B cell (primary cell): ENCODE data around the gene CRTC2. TPM values are rescaled to one million over a fixed set of nuclear protein-coding genes. Genes with fewer than 3 reads are reported as not detected.

Experiments used
- ATAC-seq: fragments of 200-7000 bp; cut with Tn5 transposase; one replicate; pipeline ENCODE4 v1.10.0; 2021; ENCODE audit warnings: low read depth, mild to moderate bottlenecking, moderate number of reproducible peaks, moderate library complexity
- CTCF ChIA-PET: fragments of 350-600 bp; sonication (Branson Sonifier 250); formaldehyde crosslinking; loops from one replicate; lab custom pipeline; 2021; ENCODE audit warnings: antibody characterized with exemption, inconsistent platforms; lab: Charles Lee
- POLR2A ChIA-PET: fragments of 350-600 bp; sonication (Branson Sonifier 250); formaldehyde crosslinking; loops from one replicate; lab custom pipeline; 2021; ENCODE audit warnings: antibody characterized with exemption; lab: Charles Lee
- DNase-seq: peaks from one replicate; pipeline ENCODE4 v3.0.0; 2013
- H2AFZ ChIP-seq: 2 replicates; pipeline ENCODE4 v1.6.1; 2012; ENCODE audit warnings: mild to moderate bottlenecking, low read depth, low read length; ENCODE audit not compliant: insufficient read depth, poor library complexity, severe bottlenecking
- H3K27ac ChIP-seq, 2 donors: 1 replicate in 1 of 2; 2 replicates in 1 of 2; pipeline ENCODE4 v1.5.1; 2012 to 2013; ENCODE audit warnings: low read length in 2 of 2, mild to moderate bottlenecking in 2 of 2, moderate library complexity in 1 of 2
- H3K27me3 ChIP-seq, 4 experiments: fragments of 200-600 bp in 1 of 4; sonication (generic) in 1 of 4; replicated peaks in 1 of 4; 1 replicate in 2 of 4; 2 replicates in 2 of 4; pipeline versions ENCODE4 v1.6.1 to v1.7.0; 2013 to 2016; ENCODE audit warnings: low read length in 3 of 4, mild to moderate bottlenecking in 2 of 4, mixed read lengths in 1 of 4, moderate library complexity in 1 of 4; ENCODE audit not compliant: insufficient read depth in 4 of 4, control insufficient read depth in 3 of 4; ENCODE audit errors: control extremely low read depth in 1 of 4
- H3K36me3 ChIP-seq, 2 experiments: replicated peaks in 1 of 2; 1 replicate in 1 of 2; 2 replicates in 1 of 2; pipeline versions ENCODE4 v1.6.1 to v1.7.1; 2013; ENCODE audit warnings: low read length in 1 of 2; ENCODE audit not compliant: insufficient read depth in 2 of 2, control insufficient read depth in 1 of 2; ENCODE audit errors: control extremely low read depth in 1 of 2, extremely low read depth in 1 of 2
- H3K4me1 ChIP-seq, 2 donors: fragments of 200-600 bp in 1 of 2; sonication (generic) in 1 of 2; 1 replicate in 1 of 2; 2 replicates in 1 of 2; pipeline versions ENCODE4 v1.5.1 to v1.6.1; 2013 to 2017; ENCODE audit warnings: low read length in 2 of 2; ENCODE audit not compliant: control insufficient read depth in 2 of 2, insufficient read depth in 2 of 2
- H3K4me2 ChIP-seq: replicated peaks from 2 replicates; pipeline ENCODE3; 2012; ENCODE audit warnings: mild to moderate bottlenecking, low read depth, low read length; ENCODE audit not compliant: poor library complexity, severe bottlenecking
- H3K4me3 ChIP-seq, 5 experiments: fragments of 200-600 bp in 1 of 5; sonication (generic) in 1 of 5; 1 replicate in 3 of 5; 2 replicates in 2 of 5; pipeline versions ENCODE4 v1.5.1 to v1.7.0; 2011 to 2016; ENCODE audit warnings: low read length in 4 of 5, mild to moderate bottlenecking in 4 of 5, low read depth in 2 of 5, control low read depth in 1 of 5, moderate library complexity in 1 of 5; ENCODE audit not compliant: insufficient read depth in 1 of 5; ENCODE audit errors: control extremely low read depth in 1 of 5, extremely low read depth in 1 of 5
- H3K79me2 ChIP-seq: fragments of 200-600 bp; sonication (generic); one replicate; pipeline ENCODE4 v1.6.0; 2016; ENCODE audit warnings: low read length; ENCODE audit not compliant: control insufficient read depth, insufficient read depth
- H3K9ac ChIP-seq: fragments of 200-600 bp; sonication (generic); 2 replicates; pipeline ENCODE4 v1.6.1; 2017; ENCODE audit warnings: mild to moderate bottlenecking, low read length, moderate library complexity
- H3K9me3 ChIP-seq, 3 donors: one replicate each; pipeline versions ENCODE4 v1.6.1 to v1.7.1; 2013; ENCODE audit warnings: low read length in 2 of 3; ENCODE audit not compliant: control insufficient read depth in 2 of 3, insufficient read depth in 1 of 3; ENCODE audit errors: control extremely low read depth in 1 of 3
- H4K20me1 ChIP-seq: 2 replicates; pipeline ENCODE4 v1.6.0; 2012; ENCODE audit warnings: mild to moderate bottlenecking, low read length; ENCODE audit not compliant: insufficient read depth, control insufficient read depth, poor library complexity, severe bottlenecking
- H3K27ac Mint-ChIP-seq: one replicate; pipeline ENCODE4 v1.8.0; 2021; ENCODE audit warnings: mixed read lengths
- H3K27me3 Mint-ChIP-seq: one replicate; pipeline ENCODE4 v1.8.0; 2021; ENCODE audit warnings: mixed read lengths
- H3K4me1 Mint-ChIP-seq: one replicate; pipeline ENCODE4 v1.8.0; 2021; ENCODE audit warnings: mixed read lengths
- H3K4me3 Mint-ChIP-seq: one replicate; pipeline ENCODE4 v1.8.0; 2021; ENCODE audit warnings: mixed read lengths
- H3K9me3 Mint-ChIP-seq: one replicate; pipeline ENCODE4 v1.8.0; 2022; ENCODE audit warnings: mixed read lengths; ENCODE audit not compliant: insufficient read depth
- CTCF ChIP-seq: fragments of 200-600 bp; IDR thresholded peaks from one replicate; pipeline ENCODE4 v1.8.0; 2022; ENCODE audit warnings: antibody characterized with exemption, mild to moderate bottlenecking
- EZH2 ChIP-seq: IDR thresholded peaks from 2 replicates; pipeline ENCODE4 v1.6.1; 2012; ENCODE audit warnings: borderline replicate concordance, low read depth, mild to moderate bottlenecking, moderate library complexity, low read length; ENCODE audit not compliant: insufficient read depth, poor library complexity, severe bottlenecking
- WGBS: methylation state at CpG from one replicate; pipeline ENCODE4 v1.1.5; 2013; ENCODE audit warnings: missing lambda C conversion rate; ENCODE audit not compliant: insufficient coverage; 5-methylcytosine and 5-hydroxymethylcytosine counted together
- intact Hi-C: fragments of 100-400 bp; cut with micrococcal nuclease; formaldehyde crosslinking; loops from one replicate; pipeline ENCODE4 v1.10.0; 2022
- polyA plus RNA-seq: library from polyadenylated mRNA; depleted of rRNA; stranded (reverse); fragments of >200 nt; gene quantifications from 2 replicates; pipeline ENCODE4 v1.2.3, GENCODE V29; 2012
- total RNA-seq, 2 donors: library from RNA; stranded (reverse); fragments of 120-200 nt in 1 of 2; gene quantifications; 1 replicate in 1 of 2; 2 replicates in 1 of 2; pipeline versions ENCODE4 v1.2.3 to v1.2.4, GENCODE V29; 2013 to 2022

The CRTC2 gene
- total and polyA plus RNA-seq, 2 donors (not counting 1 experiment from before 2014, with no cell fraction given), result 94.6 to 157 TPM

DNA sequence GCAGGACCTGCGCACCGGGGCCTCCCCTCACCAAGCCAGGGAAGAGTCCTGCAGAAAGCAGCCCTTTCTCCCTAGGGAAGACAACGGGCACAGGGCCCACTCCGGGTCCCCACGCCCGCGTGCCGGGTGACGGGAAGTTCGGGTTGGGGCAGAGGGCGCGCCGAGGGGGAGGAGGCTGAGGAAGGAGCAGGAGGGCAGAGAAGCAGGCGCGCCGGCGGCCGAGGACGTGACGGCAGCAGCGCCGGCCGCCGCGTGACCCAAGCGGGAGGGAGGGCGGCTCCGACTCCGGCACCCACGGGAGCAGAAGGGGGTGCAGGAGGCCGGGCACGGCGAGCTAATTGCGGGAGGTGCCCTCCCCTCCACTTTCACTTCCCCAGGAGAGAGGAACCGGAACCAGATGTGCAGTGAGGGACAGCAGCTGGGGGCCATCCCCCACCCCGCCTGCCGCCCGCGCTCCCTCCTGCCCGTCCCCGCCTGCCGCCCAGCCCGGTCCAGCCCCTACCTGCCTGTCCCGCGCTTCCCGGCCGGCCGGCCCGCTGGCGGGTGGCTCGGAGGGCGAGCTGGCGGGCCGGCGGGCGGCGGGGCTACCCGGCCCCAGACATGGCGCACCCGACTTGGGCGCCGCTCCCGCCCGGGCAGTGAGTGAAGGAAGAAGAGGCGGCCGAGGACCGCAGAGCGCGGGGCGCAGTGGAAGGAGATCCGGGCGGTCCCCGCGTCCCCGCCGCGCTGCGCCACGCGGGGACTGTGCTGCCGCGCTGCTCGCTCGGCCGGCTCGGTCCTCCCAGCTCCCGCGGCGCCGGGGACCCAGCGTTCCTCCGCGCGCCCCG, 12.4 kb downstream of the CRTC2 start:
- no peaks in the 10 kb centered on the region for H3K9me3 Mint-ChIP-seq
- peak overlapping the region; percentile 94 for H3K4me3 Mint-ChIP-seq
- peak overlapping the region; percentile 91 to 98 for H3K27ac ChIP-seq
- CTCF ChIA-PET, result interaction anchor here (0.6 to 5.9 kb wide), 26 partner anchors 12 to 380 kb away, joined by 3 to 65 read pairs (median 4); partner anchors contain the start of genes CREB3L4, CRTC2, GATAD2B and JTB
- H4K20me1 ChIP-seq, result peaks cover 54% of the 10 kb centered on the region
- H3K4me1 ChIP-seq, result peaks cover 36 to 57% of the 10 kb centered on the region in 2 donors
- peak overlapping the region; percentile 89 for H3K9ac ChIP-seq
- WGBS, result under 1% methylated on average over 95 of the region's 95 CpGs
- TF ChIP-seq EZH2 (no peak), CTCF (no peak)
- peak overlapping the region; percentile 53 for H2AFZ ChIP-seq
- H3K27me3 ChIP-seq, result no peaks in the 10 kb centered on the region
- intact Hi-C loops, result loop anchor here (1.0 to 5.0 kb wide), 11 partner anchors 12 to 275 kb away; partner anchors contain the start of genes CREB3L4, CRTC2, INTS3 and RPS27
- peak; percentile 71 for ATAC-seq
- peaks cover 56% of the 10 kb centered on the region for H3K4me1 Mint-ChIP-seq
- no peaks in the 10 kb centered on the region for H3K9me3 ChIP-seq
- H3K27me3 Mint-ChIP-seq, result no peaks in the 10 kb centered on the region
- peak; percentile 98 for DNase-seq
- H3K4me2 ChIP-seq, result peak overlapping the region; percentile 89
- peak overlapping the region; percentile 96 for H3K27ac Mint-ChIP-seq
- peaks cover 10 to 60% of the 10 kb centered on the region in 2 experiments for H3K36me3 ChIP-seq
- peaks cover 55% of the 10 kb centered on the region for H3K79me2 ChIP-seq
- POLR2A ChIA-PET, result interaction anchor here (0.5 to 4.4 kb wide), 19 partner anchors 8 to 1962 kb away, joined by 3 to 124 read pairs (median 6); partner anchors contain the start of genes CHTOP, CREB3L4, CRTC2 and GATAD2B
- peak overlapping the region; percentile 54 to 95 (median 85) for H3K4me3 ChIP-seq
